ENCODE measurements around the gene MGST2. TPM values are rescaled to one million over a fixed set of nuclear protein-coding genes. Genes with fewer than 3 reads are reported as not detected.

The MGST2 gene
- polyA plus RNA-seq, 6 donors from 2014 or later: 1.0 to 7.9 (median 2.9) TPM

DNA sequence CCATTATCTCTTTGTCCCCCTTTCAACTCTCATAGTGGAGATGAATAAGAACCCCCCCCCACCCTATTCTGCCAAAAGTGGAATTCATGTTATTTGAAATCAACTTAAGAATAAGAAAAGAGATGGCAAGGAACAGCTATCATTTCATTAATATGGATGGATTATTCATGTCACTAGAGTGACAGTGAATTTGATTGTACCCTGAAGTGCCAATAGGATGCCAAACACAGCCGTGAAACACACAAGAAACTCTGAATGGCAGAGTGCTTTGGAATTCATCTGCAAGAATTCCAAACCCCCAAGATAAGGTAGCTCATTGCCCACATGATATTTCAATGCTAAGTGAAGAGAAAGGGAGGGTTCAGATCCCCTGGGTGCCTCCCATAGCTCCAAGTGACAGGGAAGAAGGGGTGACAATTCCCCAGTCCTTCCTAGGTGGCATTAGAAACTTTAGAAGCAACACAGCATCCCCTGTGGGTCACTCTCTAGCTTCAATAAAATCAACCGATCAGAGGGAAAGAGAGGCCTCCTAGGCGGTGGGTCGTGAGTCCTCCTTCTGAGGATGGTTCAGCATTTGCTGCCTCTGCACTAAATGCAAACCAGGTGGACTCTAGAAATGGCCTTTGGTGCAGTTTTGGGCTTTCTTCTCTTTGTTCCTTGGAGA lies 84.3 kb downstream of the MGST2 start:
- DNase-seq (no peak), ATAC-seq (ENCODE audit: low read depth in 2 of 2) (no peak)
- Mint-ChIP-seq H3K27ac (no peak overlapping the region), H3K36me3 (no peaks in the 10 kb centered on the region), H3K4me1 (no peaks in the 10 kb centered on the region), H3K27me3 (no peaks in the 10 kb centered on the region), H3K4me3 (no peak overlapping the region), H3K9me3 (no peaks in the 10 kb centered on the region)

DNA sequence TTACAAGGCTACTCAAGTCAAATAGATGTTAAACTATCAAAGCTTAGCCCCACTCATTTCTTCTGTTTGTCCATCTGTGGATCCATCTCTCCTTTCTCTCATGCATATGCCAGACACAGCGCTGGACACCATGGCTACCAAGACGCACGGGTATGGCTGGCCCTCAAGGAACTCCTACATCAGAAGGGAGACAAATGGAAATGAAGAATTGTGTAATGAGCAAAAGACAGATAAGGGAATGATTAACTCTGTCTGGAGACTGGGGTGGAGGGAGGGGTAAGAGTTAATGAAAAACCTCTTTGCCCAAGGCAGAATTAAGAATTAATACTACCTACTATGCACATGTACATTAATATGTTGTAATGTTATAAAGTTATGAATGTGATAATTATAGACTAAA lies 88.1 kb downstream of the MGST2 start:
- Mint-ChIP-seq H3K36me3 (no peaks in the 10 kb centered on the region), H3K27me3 (no peaks in the 10 kb centered on the region), H3K9me3 (no peaks in the 10 kb centered on the region), H3K4me1 (peaks cover 0 to 5% (median 0%) of the 10 kb centered on the region in 3 donors), H3K4me3 (no peak overlapping the region), H3K27ac (no peak overlapping the region)
- no peak for ATAC-seq (ENCODE audit: low read depth in 2 of 2)
- no peak for DNase-seq

Other genes starting within 250 kb of the MGST2 start
- gene RAB33B, start 211.7 kb upstream of the MGST2 start, polyA plus RNA-seq (ENCODE audit: low read depth in 6 of 6): 10 to 100 TPM in 5 of 6 donors, 1 to 10 TPM in 1; 7.8 to 15.3 (median 12.8) TPM
- gene SETD7, start 109.6 kb upstream of the MGST2 start, polyA plus RNA-seq (ENCODE audit: low read depth in 6 of 6): 10 to 100 TPM in 4 of 6 donors, 1 to 10 TPM in 2; 6.2 to 18.2 (median 11.9) TPM

Measured in naive B cell (primary cell).